Activated CD8-positive, alpha-beta memory T cell treated with anti-CD3 and anti-CD28 coated beads, Interleukin-2, amount 50 U/mL, for 1 hour (primary cell): Measurements from ENCODE around the gene BCAR3.
"Not testable (repeated sequence)": the region's sequence is repeated elsewhere in the genome, so short reads cannot be mapped to it uniquely, and the experiment has no call there.

ENCODE experiments used
- DNase-seq: peaks from one replicate; pipeline ENCODE4 v3.0.0-alpha.2; 2020; ENCODE audit errors: extremely low read depth

BCAR3 gene

DNA sequence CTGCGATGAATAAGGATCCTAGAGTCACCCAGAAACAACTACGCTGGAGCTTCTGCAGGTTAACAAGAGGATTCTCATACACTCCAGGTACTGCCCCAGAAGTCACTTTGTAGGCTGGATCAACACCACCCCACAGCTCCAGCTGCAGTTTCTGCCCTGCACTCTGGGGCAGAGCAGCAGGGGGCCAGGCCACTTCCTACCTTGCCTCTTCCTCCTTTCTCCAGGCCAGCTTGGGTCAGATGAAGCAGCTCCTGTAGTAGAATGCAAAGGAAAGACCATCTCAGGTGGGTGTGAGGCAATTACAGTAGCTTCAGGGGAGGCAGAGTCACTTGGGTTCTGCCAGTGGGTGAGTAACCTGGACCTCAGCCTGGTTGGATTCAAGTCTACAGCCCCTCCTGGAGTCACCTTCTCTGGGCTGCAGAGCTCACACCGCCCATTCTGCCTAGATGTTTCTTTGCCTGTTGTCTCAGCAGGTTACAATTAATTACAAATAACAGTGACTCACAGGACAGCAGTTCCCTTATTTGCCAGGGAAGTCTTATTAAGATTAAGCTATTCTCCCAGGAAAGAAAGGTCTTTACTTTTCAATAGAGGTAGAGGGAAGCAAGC lies 24.4 kb upstream of the BCAR3 start:
- DNase-seq, result no peak

DNA sequence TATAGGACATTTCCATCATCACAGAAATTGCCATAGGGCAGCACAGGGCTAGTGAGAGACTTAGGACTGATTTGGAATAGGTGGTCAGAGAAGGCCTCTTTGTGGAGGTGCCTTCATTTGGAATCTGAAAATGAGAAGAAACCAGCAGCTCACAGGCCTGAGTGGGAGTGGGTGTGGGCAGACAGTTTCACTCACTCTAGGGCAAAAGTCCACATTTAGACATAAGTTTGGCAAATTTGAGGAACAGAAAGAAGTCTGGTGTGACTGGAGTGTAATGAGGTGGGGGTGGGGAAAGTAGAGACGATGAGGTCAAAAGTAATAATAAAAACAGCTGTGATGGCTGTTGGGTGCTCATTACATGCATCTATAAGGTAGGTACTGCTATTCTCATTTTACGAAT lies 22.4 kb upstream of the BCAR3 start:
- no peak for DNase-seq

DNA sequence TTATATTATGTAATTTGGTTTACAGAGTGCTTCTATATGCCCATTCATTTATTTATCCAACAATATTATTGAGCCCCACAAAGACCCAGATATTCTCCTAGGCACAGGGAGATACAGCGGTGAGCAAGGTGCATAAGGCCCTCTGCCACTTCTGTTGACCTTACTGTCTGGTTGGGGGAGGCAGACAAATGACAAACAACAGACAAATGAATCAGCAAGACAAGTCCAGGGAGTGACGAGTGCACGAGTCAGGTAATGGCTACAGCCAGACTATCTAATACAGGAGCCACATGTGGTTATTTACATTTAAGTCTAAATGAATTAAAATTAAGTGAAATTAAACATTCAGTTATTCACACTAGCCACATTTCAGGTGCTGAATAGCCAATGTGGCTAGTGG lies 22.0 kb upstream of the BCAR3 start:
- DNase-seq, result no peak

GRCh38 chr1:93702828-93703183 lies 21.2 kb upstream of the BCAR3 start:
- no peak for DNase-seq

GRCh38 chr1:93702111-93702827 lies 20.6 kb upstream of the BCAR3 start:
- DNase-seq, result no peak

- no peak for DNase-seq
These were observed 20.0 kb upstream of the BCAR3 start for GRCh38 chr1:93701629-93702028.

DNA sequence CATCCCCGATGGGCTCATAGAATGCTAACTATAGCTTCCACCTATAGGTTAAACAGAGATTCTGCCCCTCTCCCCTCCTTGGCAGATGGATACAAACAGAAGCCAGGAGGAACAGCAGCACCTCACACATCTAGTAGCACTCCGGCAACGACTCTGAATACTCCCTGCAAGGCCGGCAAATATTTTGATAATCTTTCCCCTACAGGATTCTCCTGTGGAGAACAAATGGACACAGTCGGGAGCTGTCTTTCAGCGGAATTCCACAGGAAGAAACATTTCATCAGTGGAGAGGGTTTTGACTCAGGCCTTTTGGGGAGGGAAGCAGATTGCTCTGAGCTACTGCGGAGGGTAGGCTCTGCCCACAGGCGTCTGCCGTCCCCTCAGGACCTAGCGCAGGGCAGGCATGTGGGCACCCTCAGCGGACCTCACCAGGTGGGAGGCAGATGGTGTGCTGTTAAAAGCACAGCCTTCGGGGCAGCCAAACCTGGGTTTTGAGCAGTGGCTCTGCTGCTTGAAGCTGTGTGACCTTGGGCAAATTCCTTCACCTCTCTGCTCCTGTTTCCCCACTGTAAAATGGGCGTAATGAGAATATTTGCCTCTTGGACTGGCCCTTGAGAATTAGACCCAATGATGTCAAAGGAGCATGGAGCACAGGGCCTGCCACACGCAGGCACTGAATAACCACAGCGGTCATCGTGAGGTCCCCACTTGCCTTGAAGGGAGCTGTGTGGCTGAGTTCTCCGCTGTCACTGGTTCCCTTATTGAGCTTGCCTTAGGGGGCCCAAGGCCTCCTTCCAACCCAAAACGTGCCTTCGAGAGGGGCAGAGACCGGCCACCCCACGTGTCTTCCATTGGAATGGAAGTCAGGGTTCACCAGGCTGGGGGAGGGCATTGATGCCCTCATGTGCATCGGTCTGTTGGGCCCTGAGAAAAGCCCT lies 19.2 kb upstream of the BCAR3 start:
- DNase-seq, result no peak

- no peak for DNase-seq
These were observed 18.0 kb upstream of the BCAR3 start for GRCh38 chr1:93699503-93700168.

DNA sequence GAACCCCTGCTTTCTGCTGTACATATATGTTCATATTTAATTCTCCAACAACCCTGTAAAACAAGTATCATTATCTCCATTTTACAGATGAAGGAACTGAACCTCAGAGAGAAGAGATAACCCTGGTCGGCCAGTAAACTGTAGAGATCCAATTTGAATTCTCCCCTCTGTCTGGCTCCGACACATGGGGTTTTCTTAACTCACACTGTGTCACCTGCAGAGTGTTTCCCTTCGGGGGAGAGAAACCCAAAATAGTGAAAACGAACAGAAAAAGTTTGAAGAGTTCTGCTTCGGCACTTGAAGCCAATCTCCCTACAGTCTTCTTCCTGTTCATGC lies 17.4 kb upstream of the BCAR3 start:
- DNase-seq, result no peak

GRCh38 chr1:93698329-93699048 lies 16.9 kb upstream of the BCAR3 start:
- DNase-seq, result no peak

GRCh38 chr1:93697566-93697965 lies 15.9 kb upstream of the BCAR3 start:
- not testable (repeated sequence) for DNase-seq

- no peak for DNase-seq
These were observed 13.9 kb upstream of the BCAR3 start for GRCh38 chr1:93695411-93696005.

GRCh38 chr1:93694819-93695218 lies 13.2 kb upstream of the BCAR3 start:
- DNase-seq, result no peak

DNA sequence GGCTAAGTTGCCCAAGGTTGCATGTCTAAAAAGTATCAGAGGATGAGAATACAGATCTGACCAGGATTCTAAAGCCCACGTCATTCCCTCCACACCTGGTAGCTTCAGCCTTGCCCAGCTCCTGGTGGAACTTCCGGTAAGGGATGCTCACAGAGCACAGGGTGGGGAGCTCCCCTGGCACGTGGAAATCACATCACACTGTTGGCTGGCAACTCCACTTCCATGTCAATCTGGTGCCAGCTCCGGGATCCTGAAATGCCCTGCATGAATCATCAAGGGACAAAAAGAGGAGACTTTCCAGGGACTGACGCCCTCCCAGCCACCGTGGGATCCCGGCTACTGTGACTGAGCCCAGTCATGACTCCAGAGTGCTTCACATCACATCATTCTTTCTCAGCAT lies 12.4 kb upstream of the BCAR3 start:
- DNase-seq, result no peak

- no peak for DNase-seq
These were observed 11.4 kb upstream of the BCAR3 start for GRCh38 chr1:93692983-93693591.

- DNase-seq, result no peak
These were observed 10.8 kb upstream of the BCAR3 start for GRCh38 chr1:93692451-93692861.

DNA sequence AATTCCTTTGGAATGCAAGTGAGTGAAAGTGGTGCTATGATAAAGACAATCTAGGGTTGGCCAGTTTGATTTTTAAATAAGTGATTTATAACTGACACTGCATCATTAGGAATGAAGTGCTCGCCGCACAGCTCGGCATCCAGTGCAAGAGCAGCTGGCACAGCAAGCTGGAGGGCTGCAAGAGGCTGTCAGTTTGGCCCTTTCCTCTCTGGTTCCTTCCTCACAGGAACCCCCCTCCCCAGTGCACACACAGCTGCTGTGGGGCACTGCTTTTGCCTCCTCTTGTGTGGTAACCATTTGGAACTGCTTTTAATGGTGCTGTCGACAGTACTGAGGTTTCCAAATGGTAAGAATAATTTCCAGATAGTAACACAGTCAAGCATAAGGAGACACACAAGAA lies 10.4 kb upstream of the BCAR3 start:
- no peak for DNase-seq

DNA sequence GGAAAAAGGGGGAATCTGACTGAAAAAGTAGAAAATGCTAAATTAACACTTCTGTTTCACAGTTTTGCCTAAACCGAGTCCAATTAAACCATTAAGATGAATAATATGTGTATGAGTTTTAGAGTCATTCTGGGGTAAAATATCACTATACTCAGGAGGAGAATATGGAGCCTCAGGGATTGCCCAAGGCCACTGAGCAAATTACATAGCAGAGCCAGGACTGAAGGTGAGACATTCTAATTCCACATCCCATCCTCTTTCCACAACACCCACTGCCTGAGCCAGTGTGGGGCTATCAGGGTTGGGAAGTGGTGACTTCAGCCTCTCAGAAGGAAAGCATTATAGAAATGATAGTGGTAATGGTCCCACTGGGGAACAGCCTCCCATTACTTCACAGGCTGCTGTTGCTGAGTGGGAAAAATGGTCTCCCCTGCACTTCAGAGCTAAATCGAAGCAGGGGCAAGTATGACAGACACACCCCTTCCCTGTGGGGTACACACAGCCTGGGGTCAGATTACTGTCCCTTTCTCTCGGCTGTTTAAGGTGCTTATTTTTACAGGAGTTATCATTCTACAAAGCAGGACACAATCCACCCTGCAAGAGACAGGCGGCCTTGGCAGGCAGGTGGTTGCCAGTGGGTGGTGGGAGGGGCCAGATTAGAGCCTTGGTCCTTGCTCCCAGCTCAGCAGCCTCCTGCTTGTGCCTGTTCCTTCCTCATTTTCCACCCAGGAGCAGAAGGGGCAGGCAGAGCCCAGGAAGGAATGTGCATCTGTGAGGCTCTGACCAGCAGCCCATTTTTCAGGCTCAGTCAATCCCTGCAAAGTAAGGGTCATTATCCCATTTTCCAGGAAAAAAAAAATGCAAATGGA lies 9.5 kb upstream of the BCAR3 start:
- no peak for DNase-seq

DNA sequence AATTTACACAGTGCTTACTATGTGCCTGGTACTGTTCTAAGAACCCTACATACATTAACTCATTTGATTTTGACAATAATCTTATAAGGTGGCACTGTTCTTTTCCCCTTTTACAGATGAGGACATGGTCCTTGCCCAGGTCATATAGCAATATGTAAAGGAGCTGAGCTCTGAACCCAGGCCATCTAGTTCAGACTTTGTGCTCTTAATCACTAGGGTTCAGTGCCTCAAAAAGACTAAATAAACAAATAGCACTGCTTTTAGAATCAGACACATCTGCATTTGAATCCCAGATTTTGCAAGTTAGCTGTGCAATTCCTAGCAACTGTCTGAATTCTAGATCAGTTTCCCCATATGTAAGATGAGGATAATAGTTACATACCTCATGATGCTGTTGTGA lies 8.7 kb upstream of the BCAR3 start:
- DNase-seq, result no peak
